ENCODE results near the gene U2AF2. TPM values are rescaled to one million over a fixed set of nuclear protein-coding genes. Genes with fewer than 3 reads are reported as not detected.

U2AF2 gene
- total RNA-seq, 1 donor from 2014 or later: 194 TPM

GRCh38 chr19:55645512-55645881 is 9.3 kb upstream of the U2AF2 start:
- FAIRE-seq: no peak
- Histone ChIP-seq H3K27ac (ENCODE audit: low read depth, low read length) (no peak overlapping the region), H4K20me1 (ENCODE audit: insufficient read depth, low read length) (peaks cover 20% of the 10 kb centered on the region), H3K27me3 (ENCODE audit: insufficient read depth, low read length) (no peaks in the 10 kb centered on the region), H3K36me3 (ENCODE audit: insufficient read depth, low read length) (peaks cover 9% of the 10 kb centered on the region), H3K9me3 (ENCODE audit: insufficient read depth, low read depth, low read length) (no peaks in the 10 kb centered on the region), H3K4me1 (ENCODE audit: insufficient read depth, low read length) (peaks cover 33% of the 10 kb centered on the region), H3K9ac (ENCODE audit: low read length) (peak overlapping the region; percentile 33), H2AFZ (ENCODE audit: low read depth, low read length) (no peak overlapping the region), H3K79me2 (ENCODE audit: insufficient read depth, low read length) (peaks cover 46% of the 10 kb centered on the region), H3K4me3 (ENCODE audit: insufficient read depth, low read depth, low read length) (no peak overlapping the region), H3K4me2 (ENCODE audit: low read length) (no peak overlapping the region)
- TF ChIP-seq EZH2 (IDR thresholded peaks at IDR 0.05; ENCODE audit: insufficient read depth, low read length) (no peak), CTCF (IDR thresholded peaks at IDR 0.05; ENCODE audit: insufficient read depth, low read depth, low read length) (no peak)
- Mint-ChIP-seq H3K4me1 (ENCODE audit: low read depth, unreplicated experiment) (peaks cover 15% of the 10 kb centered on the region), H3K27me3 (ENCODE audit: low read depth, unreplicated experiment) (no peaks in the 10 kb centered on the region), H3K9me3 (ENCODE audit: unreplicated experiment) (no peaks in the 10 kb centered on the region), H3K4me3 (ENCODE audit: unreplicated experiment) (peak overlapping the region; percentile 62), H3K36me3 (ENCODE audit: low read depth, unreplicated experiment) (peaks cover 6% of the 10 kb centered on the region), H3K27ac (ENCODE audit: unreplicated experiment) (peak overlapping the region; percentile 75)
- DNase-seq (ENCODE audit: low read depth): no peak

- Mint-ChIP-seq H3K4me3 (ENCODE audit: unreplicated experiment) (peak overlapping the region; percentile 86), H3K36me3 (ENCODE audit: low read depth, unreplicated experiment) (peaks cover 14% of the 10 kb centered on the region), H3K4me1 (ENCODE audit: low read depth, unreplicated experiment) (peaks cover 13% of the 10 kb centered on the region), H3K9me3 (ENCODE audit: unreplicated experiment) (no peaks in the 10 kb centered on the region), H3K27ac (ENCODE audit: unreplicated experiment) (peak overlapping the region; percentile 47), H3K27me3 (ENCODE audit: low read depth, unreplicated experiment) (no peaks in the 10 kb centered on the region)
- peak overlapping the region; percentile 75 for H3K4me3 ChIP-seq (ENCODE audit: insufficient read depth, low read depth, low read length)
- H3K9ac ChIP-seq (ENCODE audit: low read length): peak overlapping the region; percentile 85
- TF ChIP-seq EZH2 (IDR thresholded peaks at IDR 0.05; ENCODE audit: insufficient read depth, low read length): no peak
- no peak for TF ChIP-seq CTCF (IDR thresholded peaks at IDR 0.05; ENCODE audit: insufficient read depth, low read depth, low read length)
- DNase-seq (ENCODE audit: low read depth) (no peak), FAIRE-seq (no peak)
- H3K27ac ChIP-seq (ENCODE audit: low read depth, low read length): no peak overlapping the region
- H3K27me3 ChIP-seq (ENCODE audit: insufficient read depth, low read length): no peaks in the 10 kb centered on the region
- H3K4me1 ChIP-seq (ENCODE audit: insufficient read depth, low read length): peaks cover 31% of the 10 kb centered on the region
- peak overlapping the region; percentile 85 for H2AFZ ChIP-seq (ENCODE audit: low read depth, low read length)
- peaks cover 44% of the 10 kb centered on the region for H3K79me2 ChIP-seq (ENCODE audit: insufficient read depth, low read length)
- peak overlapping the region; percentile 96 for H3K4me2 ChIP-seq (ENCODE audit: low read length)
- peaks cover 20% of the 10 kb centered on the region for H4K20me1 ChIP-seq (ENCODE audit: insufficient read depth, low read length)
- H3K9me3 ChIP-seq (ENCODE audit: insufficient read depth, low read depth, low read length): no peaks in the 10 kb centered on the region
- peaks cover 9% of the 10 kb centered on the region for H3K36me3 ChIP-seq (ENCODE audit: insufficient read depth, low read length)
These were observed 7.7 kb upstream of the U2AF2 start for GRCh38 chr19:55646889-55647731.

All from astrocyte (in vitro differentiated cells and primary cell).